ENCODE data around the gene FAXC.

FAXC gene

DNA sequence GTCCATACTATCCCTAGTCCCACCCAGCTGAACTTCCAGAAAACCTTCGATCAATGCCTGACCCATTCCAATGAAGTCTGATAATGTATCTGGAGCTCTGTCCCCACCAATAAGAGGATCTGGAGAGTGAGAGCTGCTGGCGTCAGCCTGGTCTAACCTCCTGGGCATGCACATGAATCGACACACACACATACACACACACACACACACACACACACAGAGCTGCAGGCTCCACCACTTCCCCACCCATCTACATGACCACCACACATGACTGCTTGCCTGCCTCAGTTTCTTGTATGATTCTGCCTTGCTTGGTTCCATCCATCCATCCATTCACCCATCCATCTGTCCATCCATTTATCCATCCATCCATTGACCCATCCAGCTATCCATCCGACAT is 60.8 kb downstream of the FAXC start:
- TF ChIP-seq, protein P1, sequence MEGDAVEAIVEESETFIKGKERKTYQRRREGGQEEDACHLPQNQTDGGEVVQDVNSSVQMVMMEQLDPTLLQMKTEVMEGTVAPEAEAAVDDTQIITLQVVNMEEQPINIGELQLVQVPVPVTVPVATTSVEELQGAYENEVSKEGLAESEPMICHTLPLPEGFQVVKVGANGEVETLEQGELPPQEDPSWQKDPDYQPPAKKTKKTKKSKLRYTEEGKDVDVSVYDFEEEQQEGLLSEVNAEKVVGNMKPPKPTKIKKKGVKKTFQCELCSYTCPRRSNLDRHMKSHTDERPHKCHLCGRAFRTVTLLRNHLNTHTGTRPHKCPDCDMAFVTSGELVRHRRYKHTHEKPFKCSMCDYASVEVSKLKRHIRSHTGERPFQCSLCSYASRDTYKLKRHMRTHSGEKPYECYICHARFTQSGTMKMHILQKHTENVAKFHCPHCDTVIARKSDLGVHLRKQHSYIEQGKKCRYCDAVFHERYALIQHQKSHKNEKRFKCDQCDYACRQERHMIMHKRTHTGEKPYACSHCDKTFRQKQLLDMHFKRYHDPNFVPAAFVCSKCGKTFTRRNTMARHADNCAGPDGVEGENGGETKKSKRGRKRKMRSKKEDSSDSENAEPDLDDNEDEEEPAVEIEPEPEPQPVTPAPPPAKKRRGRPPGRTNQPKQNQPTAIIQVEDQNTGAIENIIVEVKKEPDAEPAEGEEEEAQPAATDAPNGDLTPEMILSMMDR (IDR thresholded peaks at IDR 0.05; ENCODE audit: extremely low read depth, missing control alignments): no peak

DNA sequence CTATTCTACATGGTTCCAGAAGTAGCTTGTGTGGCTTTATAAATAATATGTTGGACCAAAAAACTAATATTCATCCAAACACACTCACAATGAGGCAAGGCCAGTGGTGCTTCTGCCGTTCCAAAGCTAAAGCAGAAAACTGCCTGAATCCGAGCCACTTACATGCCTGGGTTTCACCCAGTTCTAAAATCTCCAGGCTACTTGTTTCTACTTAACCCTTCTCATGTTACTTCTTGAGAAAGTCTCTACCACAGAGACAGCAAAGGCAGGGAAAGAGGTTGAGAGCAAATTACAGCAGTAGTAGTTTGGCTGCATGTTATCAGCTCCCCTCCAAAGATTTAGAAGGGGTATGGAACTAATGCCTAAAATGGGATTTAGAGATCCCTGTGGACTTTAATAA is 62.0 kb downstream of the FAXC start:
- TF ChIP-seq, protein P1 (IDR thresholded peaks at IDR 0.05; ENCODE audit: extremely low read depth, missing control alignments): no peak
- no peak for DNase-seq (ENCODE audit: low spot score)

More for the DNA sequence above, 60.8 kb downstream of the FAXC start:
- DNase-seq (ENCODE audit: low spot score): no peak

DNA sequence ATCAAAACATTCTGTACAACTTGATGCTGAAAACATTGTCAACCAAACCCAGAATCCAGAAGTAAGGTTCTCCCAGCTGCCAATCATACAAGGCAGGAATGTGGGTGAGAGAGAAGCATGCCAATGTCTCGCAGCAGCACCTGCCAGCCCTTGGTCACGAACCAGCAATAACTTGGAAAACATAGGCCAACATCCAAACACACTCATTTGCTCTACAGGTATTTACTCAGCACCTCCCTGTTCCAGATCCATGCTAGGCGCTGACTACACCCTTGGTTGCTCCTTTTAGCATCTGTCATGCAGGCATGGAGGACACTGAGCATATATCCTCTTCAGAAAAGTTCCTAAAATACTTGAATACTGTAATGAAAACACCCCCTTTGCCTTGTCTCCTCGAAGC is 63.6 kb downstream of the FAXC start:
- TF ChIP-seq, protein P1 (IDR thresholded peaks at IDR 0.05; ENCODE audit: extremely low read depth, missing control alignments): no peak
- DNase-seq (ENCODE audit: low spot score): no peak

DNA sequence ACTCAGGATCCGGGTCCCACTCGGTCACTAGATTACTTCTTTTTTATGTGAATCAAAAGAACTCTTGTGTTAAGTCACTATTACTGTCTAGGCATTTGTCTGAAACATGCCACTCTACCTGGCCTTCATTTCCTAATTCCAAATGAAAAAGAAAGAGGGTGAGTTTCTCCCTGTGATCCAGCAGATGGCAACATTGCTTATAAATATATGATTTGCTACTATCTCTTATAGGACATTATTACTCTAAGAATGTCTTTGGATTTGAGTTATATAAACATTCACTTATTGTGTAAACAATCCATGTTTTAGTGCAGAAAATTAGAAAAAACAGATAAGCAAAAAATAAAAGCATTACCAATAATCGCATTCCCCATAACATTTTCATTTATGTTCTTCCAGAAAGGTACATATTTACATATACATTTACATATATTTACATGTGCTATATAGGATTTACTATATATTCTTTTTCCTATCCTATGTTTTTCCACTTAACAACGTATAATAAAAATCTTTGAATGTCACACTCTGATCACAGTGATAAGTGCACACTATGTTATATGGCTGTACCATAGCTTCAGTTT is 66.9 kb downstream of the FAXC start:
- DNase-seq (ENCODE audit: low spot score): no peak
- TF ChIP-seq, protein P1 (IDR thresholded peaks at IDR 0.05; ENCODE audit: extremely low read depth, missing control alignments): no peak

DNA sequence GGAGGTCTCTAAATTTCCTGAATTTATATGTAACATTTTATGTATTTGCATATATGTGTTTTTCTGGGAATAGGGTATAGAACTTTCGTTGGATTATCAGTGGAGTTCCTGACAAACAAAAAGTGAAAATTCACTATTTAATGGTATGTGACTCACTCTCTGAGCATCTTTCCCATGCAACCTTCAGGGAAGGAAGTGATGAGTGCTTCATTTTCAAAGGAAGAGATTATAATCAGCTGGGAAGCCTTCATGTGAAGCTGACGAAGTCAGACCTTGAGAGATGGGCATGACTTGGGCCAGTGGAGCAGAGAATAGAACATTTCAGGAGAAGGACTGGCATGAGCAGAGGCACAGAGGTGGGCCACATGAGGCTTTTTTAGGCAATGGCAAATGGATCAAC is 72.7 kb downstream of the FAXC start:
- DNase-seq (ENCODE audit: low spot score): no peak
- TF ChIP-seq, protein P1 (IDR thresholded peaks at IDR 0.05; ENCODE audit: extremely low read depth, missing control alignments): no peak

DNA sequence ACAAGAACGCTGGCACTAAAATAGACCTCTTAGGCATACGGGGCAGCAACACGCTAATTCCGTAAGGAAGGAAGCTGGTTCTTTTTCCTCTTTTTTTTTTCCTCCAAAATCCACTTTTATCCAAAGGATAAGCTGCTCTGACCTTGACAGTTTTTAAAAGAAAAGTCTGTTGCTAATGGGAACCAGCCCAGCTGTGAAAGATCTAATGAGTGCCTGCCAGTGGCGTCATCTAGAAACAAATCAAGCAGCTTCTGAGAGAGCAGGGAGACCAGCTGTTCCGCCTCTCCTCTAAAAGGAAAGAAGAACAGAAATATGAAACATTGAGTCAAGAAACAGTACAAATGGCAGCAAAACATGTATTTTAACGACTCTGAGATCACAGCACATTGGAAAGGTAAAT is 78.6 kb downstream of the FAXC start:
- no peak for DNase-seq (ENCODE audit: low spot score)
- TF ChIP-seq, protein P1 (IDR thresholded peaks at IDR 0.05; ENCODE audit: extremely low read depth, missing control alignments): no peak

DNA sequence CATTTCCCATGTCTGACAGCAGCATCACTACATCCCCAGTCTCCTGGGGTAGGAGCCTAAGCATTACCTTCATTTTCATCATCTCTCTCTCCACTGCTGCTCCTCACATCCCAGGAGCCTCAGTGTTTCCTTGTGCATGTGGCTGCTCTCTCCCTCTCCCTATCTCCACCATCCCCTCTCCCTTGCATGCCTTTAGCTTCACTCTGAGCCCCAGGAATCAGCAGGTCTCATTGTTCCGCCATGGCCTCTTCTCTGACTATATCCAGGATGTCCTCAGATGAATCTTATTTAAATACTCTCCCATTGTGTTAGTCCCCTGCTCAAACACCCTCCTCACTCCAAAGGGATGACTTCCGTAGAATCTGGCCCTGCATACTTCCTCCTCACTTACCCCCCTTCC is 79.4 kb downstream of the FAXC start:
- DNase-seq (ENCODE audit: low spot score): no peak
- TF ChIP-seq, protein P1 (IDR thresholded peaks at IDR 0.05; ENCODE audit: extremely low read depth, missing control alignments): no peak

Data from GM20000 (cell line).